Measurements from ENCODE around the gene NHLH1.

Gene NHLH1

DNA sequence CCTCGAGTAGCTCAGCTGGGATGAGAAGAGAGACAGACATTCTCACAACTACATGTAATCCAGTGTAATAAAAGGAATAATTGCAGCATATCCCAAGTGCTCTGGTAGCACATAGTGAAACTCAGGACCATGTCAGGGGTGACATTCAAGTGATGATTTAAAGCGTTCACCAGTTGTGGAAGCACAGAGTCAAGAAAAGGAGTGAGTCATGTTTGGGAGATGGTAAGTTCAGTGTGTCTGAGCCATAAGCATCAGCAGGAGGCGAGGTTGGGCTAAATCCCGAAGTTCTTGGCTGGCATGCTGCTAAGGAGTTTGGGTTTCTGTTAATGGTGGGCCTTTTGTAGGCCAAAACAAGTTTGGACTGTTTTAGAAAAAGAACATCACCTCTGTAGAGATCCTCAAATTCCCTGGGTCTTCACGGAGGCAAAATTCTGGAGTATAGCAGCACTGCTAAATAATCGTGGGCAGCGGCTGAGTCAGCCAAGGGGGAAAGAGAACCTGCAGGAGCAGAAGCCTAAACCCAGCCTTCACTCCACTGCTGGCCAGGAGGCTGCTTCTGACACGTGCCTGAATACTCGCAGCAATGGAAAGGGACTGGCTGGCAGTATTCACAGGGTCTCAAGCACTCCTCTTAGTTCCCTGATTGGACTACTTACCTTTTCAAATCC is 7.2 kb upstream of the NHLH1 start:
- peak; percentile 21 for DNase-seq

DNA sequence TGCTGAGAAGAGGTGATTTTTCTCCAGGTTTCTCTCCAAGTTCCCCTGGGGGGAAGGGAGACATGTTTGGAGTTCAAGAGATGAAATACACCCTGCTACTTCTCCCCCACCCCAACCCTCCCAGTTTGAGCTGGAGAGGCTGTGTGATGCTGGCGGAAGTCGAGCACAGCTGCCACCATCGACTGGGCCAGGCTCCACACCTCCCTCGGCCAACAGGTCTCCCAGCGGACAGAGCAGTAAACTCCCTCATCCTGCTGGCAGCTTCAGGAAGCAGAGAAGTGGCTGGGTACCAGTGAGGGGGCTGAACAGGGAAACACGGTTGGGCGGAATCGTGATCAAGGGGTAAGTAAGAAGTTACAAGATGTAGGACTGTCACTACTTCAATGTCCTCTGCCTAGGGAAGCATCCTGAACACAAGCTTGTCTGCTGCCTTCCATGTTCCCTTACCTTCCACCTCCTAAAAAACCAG is 6.6 kb upstream of the NHLH1 start:
- no peak for DNase-seq

DNA sequence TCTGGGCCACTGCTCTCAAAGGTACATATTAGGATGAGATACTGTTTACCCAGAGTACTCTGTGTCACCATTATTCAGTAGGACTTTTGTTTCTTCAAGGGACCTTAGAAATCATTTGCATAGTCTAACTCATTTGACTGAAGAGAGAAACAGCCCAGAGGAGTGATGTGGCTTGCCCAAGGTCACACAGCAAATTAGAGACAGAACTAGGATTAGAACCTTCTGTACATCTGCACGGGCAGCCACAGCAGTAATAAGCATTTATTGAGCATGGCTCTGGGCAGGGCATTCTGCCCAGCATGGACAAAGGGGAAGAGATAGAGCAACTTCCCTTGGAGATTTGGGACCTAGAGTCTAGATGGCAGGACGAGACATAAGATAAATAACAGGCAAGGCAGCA is 5.7 kb upstream of the NHLH1 start:
- no peak for DNase-seq

DNA sequence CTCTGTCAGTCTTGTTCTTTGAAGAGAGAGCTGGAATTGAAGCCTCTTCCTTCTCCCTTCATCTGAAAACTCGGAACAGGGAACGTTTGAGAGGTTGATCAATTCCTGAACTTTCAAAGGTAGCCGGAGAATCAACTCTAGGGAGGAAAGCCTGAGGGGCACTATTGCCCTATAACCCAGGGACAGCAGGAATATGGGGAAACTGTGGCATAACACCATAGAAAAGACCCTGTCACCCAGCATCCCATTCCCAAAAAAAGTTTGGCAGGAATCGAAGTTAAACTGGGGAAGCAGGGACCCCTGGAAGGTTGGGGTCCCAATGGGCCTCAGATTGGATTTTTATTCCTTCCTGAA is 5.1 kb upstream of the NHLH1 start:
- no peak for DNase-seq

DNA sequence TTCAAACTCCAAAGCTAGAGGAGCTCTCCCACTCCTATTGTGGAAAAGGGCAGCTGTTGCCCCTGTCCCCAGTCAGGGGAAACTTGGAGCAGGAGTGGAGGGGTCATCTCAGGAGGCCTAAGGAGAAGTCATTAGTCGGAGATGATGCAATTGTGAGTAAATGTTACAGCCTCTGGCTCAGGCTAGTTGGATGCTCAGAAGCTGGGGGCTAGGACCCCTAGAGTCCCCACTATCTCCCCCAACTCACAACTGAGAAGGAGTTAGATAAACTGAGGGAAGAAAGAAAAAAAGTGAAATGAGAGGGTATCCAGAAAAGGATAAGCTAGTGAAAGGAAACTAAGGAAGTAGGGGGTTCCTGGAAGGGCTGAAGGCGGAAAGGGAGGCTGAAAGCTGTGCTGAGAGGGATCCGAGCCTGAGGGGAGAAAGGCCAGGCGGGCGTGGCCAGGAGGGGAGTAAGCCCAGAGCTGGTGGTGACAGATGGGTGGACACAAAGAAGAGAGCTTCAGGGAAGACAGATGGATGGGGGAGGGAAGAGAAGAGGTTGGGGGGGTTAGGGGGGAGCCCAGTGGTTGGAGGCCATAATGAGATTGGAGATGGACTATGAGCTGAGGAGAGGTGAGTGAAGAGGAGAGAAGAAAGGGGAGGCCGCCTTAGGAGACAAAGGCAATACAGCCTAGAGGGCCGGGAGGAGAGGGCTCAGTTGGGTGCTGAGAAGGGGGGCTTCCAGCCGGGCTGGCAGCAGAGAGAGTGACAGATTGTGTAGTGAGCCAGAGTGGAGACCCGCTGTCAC is 4.5 kb upstream of the NHLH1 start:
- peak; percentile 99 for DNase-seq

DNA sequence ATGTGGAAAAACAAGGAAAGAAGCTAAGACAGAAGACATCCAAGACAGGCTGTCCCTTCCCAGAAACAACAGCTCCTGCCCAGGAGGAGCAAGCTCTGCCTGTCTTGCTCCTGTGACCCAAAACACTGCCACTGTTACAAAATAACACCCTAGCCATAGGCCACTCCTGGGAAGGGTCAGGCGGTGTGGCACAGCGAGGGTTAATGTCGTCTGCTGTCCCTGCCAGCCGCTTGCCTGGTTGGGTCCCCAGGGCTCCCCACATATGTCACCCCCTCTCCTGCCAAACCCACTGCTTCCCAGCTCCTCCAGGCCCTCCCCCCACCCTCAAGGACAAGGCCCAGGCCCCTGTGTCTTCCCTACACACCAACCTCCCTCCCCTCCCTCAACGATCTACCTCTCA is 3.9 kb upstream of the NHLH1 start:
- DNase-seq, result peak; percentile 76

DNA sequence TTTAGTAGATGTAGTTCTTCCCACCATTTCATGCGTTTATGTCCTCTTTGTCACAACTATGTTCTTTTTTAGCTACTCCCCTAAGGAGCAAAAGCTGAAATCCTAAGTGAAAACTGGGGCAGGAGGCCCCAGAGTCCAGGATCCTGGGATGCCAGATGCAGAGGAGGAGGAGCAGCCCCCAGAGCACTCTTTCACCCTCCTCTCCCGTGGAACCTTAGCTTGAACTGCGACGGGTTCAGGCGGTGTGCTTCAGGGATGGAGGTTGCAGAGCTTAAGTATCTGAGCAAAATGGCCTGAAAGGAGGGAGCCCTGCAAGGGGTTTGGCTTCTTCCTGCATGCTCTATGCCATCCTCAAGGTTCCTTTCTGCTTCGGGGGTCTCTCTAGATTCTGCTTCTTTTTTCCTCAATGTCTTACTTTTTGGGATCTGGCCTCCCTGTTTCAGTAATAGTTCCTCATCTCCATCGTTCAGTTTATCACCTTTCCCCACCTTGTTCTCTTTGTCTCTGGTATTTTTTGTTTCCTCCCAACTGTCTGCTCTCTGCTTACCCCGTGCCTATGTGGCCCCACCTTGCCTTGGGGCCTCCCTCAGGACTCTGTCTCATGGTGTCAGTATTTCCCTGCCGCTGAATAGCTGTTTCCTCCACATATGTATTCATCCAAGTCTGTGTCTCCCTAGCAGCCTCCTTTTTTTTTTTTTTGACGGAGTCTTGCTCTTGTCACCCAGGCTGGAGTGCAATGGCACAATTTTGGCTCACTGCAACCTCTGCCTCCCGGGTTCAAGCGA is 2.7 kb upstream of the NHLH1 start:
- peak; percentile 53 for DNase-seq

DNA sequence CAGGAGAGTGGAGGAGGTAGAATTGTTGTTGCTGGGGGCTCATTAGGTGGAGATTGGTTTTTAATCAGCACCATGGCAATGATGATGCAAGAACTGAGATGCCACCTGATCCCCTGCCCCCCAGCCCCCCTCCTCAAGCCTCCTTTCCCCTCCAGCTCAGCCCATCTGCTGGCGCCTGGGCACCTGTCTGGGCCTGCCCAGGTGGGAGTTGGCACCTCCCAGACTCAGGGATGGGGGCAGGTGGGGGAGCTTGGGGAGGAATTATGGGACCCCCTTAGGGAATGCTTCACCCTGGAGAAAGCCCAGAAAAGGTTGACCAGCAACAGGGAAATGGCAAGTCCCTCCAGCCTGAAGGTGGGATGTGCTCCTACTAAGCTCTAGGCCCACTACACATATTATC is 1.5 kb upstream of the NHLH1 start:
- DNase-seq, result peak; percentile 95

DNA sequence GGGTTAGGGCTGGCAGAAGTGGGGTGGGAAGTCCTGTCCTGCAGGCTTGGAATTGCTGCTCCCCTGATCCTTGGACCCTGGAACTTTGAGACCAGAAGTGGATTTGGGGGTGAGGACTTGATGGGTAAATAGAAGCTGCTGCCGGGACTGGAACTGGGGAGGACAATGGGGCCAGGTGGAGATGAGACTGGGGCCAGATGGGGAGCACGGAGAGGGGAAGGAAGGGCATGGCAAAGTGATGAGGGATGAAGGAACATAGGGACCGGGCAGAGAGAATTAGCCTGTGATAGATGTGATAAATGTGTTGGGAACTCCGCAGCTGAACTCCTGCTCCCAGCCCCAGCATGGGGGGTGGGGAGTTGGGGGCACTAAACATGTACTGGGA is 637 bp downstream of the NHLH1 start:
- DNase-seq, result peak; percentile 58

DNA sequence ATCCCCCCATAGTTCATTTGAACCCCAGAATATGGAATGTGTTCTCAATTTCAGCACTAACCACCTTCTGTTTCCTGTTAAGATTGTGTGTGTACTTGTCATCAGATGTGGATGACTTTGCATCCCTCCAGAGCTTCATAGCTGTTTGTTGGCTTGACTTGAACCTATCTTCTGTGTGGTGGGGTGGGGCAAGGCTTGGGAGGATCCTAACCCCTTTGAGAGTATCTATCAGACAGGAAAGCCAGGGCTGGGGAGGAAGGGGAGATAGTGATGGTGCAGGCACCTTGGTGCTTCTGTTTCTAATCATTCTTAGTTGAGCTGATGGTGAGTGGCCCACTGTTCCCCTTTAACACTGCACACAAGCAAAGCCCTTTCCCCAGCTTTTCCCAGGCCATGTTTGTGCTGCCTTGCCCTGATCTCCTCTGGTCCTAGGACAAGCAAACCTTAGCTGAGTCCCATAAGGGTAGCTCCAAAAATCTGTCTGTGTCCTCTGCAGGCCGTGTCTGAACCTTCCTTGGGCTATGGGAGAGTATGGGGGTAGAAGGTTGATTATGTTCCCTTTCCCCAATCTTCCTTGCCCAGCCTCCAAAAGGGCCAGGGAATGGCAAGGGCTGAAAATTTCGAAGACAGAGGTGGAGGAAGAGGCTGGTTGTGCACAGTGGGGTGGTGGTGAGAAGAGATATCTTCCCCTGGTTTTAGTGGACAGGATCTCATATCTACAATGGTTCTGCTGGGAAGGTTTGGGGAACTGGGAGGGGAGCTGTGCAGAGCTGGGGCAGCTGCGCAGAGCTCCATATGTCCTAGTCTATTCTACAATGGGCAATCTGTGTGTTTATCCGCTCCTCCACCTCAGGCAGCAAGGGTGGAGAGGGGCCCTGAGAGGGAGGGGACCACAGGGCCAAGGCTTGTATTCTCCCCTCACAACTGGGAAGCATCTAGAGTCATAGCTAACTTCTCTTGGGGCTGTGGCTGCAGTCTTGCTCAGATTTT is 1.4 kb downstream of the NHLH1 start:
- peak; percentile 66 for DNase-seq

DNA sequence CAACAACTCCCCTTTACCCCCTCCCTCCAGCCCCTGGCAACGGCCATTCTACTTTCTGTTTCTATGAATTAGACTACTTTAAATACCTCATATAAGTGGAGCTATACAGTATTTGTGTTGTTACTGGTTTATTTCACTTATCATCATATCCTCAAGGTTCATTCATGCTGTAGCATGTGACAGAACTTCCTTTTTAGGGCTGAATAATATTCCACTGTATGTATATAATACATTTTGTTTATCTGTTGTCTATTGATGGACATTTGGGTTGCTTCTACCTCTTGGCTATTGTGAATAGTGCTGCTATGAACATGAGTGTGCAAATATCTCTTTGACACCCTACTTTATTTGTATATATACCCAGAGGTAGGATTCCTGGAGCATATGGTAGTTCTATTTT is 2.2 kb downstream of the NHLH1 start:
- DNase-seq, result no peak

DNA sequence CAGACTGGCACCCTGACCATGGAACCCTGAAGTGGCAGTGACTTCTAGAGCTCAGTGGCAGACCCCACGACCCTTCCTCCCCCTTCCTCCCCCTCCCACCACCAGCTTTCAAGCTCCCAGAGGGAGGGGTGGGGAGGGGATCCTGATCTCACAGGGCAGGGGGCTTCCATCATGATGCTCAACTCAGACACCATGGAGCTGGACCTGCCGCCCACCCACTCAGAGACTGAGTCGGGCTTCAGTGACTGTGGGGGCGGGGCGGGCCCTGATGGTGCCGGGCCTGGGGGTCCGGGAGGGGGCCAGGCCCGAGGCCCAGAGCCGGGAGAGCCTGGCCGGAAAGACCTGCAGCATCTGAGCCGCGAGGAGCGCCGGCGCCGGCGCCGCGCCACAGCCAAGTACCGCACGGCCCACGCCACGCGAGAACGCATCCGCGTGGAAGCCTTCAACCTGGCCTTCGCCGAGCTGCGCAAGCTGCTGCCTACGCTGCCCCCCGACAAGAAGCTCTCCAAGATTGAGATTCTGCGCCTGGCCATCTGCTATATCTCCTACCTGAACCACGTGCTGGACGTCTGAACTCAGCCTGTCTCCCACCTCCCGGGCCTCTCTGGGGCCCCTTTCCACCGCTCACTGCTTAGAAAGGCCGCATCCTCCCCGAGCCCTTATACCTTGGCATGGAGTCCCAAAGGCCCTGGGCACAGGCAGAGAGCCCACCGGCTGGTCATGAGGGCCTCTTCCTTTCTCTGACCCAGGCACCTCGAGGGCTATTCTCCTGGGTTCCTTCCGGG is 3.9 kb downstream of the NHLH1 start:
- no peak for DNase-seq

DNA sequence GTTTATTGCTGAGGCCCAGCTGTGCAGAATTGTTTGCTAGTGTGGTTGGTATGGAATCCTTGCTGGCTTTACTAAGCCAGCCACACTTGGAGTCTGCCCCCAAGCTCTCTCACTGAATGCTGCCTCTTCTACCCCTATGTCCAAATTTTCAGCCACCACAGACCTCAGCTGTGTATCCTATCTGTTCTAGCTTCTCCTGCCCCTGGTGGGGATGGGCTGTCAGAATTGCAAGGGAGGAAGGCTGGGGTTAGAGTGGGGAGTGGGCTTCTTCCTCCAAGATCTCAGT is 4.4 kb downstream of the NHLH1 start:
- no peak for DNase-seq

DNA sequence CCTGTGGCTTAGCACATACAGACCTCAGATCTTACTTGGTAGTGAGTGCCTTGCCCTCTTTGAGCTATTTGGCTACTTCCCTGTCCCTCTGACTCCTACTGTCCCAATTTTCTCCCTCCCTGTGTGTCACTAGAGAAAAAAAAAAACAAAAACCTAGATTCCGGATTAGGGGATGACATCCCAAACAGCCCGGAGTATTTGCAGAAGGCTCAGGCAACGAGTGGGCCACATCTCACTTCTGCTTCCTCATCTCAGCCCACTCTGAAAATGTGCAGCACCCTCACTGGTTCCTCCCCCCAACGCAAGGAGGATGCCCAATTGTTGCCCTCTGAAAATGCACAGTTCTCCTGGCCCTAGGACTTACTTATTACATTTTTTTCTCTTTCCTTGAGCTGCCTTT is 4.9 kb downstream of the NHLH1 start:
- no peak for DNase-seq

DNA sequence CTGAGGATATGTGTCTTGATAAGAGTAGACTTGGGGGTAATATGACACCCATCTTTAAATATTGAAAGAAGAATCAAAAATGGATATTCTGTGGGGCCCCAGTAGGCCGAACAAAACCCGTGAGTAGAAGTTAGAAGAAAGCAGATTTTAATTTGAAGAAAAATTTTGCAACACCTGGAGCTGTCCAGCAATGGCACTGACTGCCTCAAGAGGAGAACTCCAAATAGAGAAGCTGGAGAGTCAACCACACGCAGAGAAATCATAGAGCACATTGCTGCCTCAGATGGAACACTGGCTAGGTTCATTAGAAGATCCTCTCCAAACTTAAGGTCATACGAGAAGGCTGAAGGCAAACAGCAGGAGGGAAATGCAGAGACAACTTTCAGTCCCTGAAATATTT is 6.8 kb downstream of the NHLH1 start:
- no peak for DNase-seq

DNA sequence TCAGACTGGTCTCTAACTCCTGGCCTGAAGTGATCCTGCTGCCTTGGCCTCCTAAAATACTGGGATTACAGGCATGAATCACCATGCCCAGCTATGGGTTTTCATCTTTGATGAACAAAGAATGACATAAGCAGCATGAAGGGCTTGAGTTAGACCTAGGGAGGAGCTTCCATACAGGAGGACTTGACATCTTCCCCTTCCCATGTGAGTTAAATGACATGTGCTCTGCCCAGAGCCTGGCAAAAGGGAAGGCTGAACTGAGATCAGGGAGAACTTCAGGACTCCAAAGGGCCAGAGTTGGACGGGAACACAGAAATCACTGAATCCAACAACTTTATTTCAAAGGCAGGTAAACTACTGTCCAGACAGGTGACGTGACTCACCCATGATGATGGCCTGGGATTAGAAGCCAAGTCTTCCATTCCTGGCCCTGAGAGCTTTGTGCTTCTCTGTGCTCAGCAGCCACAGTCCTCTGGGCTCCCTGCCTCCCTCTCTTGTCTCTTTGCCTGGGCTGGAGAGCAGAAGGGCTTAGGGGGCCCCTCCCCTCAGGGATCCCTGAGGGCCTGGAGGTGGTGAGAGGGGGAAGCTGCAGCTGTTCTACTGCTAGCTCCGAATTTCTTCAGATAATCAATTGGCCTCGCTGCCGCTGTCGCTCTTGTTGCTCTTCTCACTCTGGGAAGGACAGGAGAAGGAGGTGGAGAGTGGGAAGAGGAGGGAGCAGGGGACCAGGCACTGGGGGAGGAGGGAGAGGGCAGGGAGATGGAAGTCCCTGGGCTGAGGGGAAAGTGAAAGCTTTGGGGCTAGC is 7.6 kb downstream of the NHLH1 start:
- DNase-seq, result peak; percentile 80

DNA sequence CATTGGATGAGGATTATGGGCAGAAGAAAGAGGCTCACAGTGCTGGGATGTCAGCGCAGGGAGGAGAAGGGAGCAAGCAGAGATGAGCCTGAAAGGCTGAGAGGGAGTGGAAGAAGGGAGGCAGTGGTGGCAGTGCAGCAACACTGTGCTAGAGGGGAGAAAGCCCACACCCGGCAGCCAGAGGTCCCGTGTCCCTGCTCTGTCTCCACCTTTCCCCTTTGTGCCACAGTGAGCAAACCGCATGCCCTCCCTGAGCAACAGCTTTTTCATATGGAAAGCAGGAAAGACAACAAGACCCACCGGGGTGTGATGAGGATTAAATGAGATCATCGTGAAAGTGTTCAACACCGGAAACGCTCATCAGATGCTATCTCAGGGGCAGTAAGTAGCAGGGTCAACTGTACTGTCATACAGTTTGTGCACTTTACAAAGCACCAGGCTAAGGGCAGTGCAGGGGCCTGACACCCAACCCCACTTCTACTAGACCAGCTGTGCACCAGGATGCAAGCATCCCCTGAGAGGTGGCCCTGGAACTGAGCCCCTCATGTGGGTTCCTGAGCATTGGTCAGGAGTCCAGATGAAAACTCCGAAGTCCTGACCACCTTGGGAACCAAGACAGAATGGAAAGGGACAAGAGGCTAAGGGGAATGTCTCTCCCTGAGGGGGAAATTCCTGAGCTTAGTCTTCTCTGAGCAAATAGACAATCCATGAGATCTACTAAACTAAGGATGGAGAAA is 9.1 kb downstream of the NHLH1 start:
- peak; percentile 73 for DNase-seq

DNA sequence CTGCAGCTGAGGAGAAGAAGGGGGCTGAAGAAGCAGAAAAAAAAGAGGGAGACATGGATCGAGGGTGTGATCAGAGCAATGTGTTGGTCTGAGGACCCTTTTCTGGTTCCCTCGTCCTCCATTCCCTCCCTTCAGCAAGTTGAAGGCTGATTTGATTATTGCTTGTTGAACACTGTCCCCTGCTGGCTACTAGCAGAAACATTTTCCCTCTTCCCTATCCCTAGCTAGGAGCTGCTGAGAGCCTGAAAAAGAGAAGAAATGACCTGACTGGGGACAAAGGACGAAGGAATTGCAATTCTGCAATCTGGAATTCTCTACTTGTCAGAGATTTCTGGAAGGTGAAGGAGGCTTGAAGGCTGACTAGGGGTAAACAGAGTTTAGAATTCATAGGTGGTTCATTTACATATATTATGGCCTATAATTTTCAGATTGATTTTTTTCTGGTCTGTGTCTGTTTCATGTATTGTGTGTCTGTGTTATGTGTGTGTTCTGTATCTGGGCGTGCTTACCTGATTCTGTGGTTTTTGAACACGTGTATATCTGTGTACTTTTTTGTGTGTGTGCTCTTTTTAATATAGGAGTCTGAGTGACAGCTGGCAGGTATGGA is 9.8 kb downstream of the NHLH1 start:
- peak; percentile 87 for DNase-seq

DNA sequence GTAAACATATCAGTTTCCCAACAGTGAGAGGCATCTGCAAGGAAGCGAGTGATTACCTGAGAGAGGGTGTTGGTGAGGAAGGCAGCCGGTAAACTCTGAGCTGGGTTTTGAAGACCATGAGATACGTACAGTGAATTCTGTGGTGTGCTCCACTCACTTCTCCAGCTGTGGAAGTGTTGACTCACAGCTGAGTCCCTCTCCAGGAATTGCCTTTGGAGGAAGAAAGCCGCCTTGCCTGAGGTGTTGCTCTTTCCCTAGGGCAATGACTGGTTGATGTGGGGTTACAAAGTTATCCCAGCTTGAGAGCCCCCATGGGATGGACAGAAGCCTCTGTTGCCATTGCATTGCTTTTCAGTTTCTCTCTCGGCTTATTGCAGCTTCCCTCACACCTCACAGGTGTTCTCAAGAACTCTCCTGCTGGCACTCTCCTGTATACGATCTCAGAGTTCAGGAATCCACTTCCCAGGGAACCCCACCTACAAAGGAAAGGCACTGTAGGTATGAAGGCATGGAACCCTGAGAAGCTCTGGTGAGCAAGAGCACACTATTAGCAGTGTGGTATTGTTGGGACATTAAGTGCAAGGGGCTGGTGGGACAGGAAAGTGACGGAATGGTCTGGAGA is 10.8 kb downstream of the NHLH1 start:
- no peak for DNase-seq

Measured in NCI-H69 (cell line).